Thyroid gland (tissue), 4 donors: ENCODE results near the gene CNPY2.

Experiments
- CTCF ChIP-seq, 6 experiments: fragments of 200-600 bp in 3 of 6; fragments of 450-650 bp in 3 of 6; sonication (generic) in 3 of 6; IDR thresholded peaks; one replicate each; pipeline ENCODE4 v1.5.1; 2016 to 2019; ENCODE audit warnings: antibody characterized with exemption in 6 of 6, mild to moderate bottlenecking in 2 of 6, inconsistent platforms in 1 of 6, moderate library complexity in 1 of 6
- POLR2A ChIP-seq, 2 donors: fragments of 450-650 bp; IDR thresholded peaks; one replicate each; pipeline ENCODE4 v1.6.1; 2017; ENCODE audit warnings: antibody characterized with exemption in 2 of 2, mild to moderate bottlenecking in 2 of 2, moderate library complexity in 1 of 2

GRCh38 chr12:56299853-56300643 lies 15.7 kb downstream of the CNPY2 start, which contains the start of gene CS:
- TF ChIP-seq POLR2A (IDR thresholded peaks at IDR 0.05) (peak; percentile 60 to 81), CTCF (IDR thresholded peaks at IDR 0.05) (peak in 1 of 6 experiments; percentile 24)
